ENCODE measurements around the gene LSM7. TPM values are rescaled to one million over a fixed set of nuclear protein-coding genes. Genes with fewer than 3 reads are reported as not detected.

LSM7 gene
- total and polyA plus RNA-seq, 7 experiments from 2014 or later, result 79.4 to 182 (median 103) TPM

DNA sequence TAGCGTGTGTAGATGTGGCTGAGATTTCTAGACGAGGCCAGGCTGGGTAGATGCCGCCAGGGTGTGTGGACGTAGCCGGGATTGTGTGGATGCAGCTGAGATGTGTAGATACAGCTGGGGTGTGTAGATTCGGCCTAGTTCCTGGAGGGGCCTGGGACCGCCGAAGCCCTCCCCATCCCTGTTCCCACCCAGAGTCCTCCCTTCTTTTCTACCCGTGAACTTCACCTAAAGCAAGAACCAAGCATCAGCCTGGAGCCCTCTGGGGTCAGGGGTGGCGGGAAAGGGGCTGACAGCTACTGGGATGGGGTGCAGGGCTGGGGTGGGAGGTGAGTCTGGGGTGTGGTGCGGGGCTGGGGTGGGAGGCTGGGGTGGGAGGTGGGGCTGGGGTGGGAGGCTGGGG is 32.4 kb upstream of the LSM7 start:
- Mint-ChIP-seq H3K27me3 (peaks cover 12 to 20% (median 14%) of the 10 kb centered on the region in 5 donors), H3K4me3 (peak overlapping the region in 5 of 10 donors; percentile 14 to 59 (median 39)), H3K36me3 (peaks cover 0 to 5% (median 4%) of the 10 kb centered on the region in 5 donors), H3K27ac (peak overlapping the region in 4 of 9 donors; percentile 28 to 85 (median 68)), H3K9me3 (peaks cover 0 to 3% (median 0%) of the 10 kb centered on the region in 11 donors), H3K4me1 (peaks cover 0 to 11% (median 6%) of the 10 kb centered on the region in 7 donors)
- intact Hi-C loops (cut with micrococcal nuclease), result no loop called here
- Histone ChIP-seq H3K27me3 (ENCODE audit: control insufficient read depth in 2 of 2, insufficient read depth in 2 of 2, low read length in 2 of 2) (peaks cover 0 to 6% of the 10 kb centered on the region in 2 donors), H3K4me1 (ENCODE audit: control insufficient read depth in 2 of 2, insufficient read depth in 2 of 2, low read length in 2 of 2) (no peaks in the 10 kb centered on the region), H3K4me3 (ENCODE audit: low read length) (no peak overlapping the region), H3K27ac (ENCODE audit: low read depth, low read length) (no peak overlapping the region), H3K9me3 (ENCODE audit: control insufficient read depth in 2 of 3, low read length in 3 of 3) (no peaks in the 10 kb centered on the region), H3K36me3 (ENCODE audit: control insufficient read depth in 2 of 3, insufficient read depth in 3 of 3, low read length in 3 of 3) (no peaks in the 10 kb centered on the region)
- POLR2A ChIA-PET, result no interaction called here
- DNase-seq (no peak), ATAC-seq (peak; percentile 8)
- CTCF ChIA-PET, result no interaction called here

DNA sequence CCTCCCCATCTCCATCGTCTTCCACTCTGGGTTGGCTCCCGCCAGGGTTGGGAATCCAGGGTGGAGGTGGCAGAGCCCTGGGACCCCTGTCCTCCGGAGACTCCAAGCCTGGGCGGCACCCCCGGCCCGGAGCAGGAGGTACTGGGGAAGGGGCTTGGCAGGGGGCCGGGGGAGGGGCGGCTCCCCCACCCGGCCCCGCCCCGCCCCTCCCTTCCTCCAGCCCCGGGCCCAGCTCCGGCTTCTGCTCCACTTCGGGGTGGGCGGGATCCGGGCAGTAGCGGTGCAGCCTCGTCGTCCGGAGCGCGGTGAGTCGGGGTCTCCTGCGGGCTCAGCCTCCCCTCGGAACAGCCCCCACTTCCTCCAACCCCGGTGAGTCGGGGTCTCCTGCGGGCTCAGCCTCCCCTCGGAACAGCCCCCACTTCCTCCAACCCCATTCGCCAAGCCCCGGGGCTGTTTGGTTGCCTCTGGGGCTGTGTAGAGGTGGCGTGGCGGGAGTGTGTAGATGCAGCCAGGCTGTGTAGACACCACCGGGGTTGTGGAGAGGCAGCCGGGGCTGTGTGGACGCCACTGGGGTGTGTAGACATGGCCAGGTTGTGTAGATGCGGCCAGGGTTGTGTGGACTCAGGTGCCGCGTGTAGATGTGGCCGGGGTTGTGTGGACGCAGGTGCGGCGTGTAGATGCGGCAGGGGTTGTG is 31.8 kb upstream of the LSM7 start, which contains the start of gene TMPRSS9:
Gene TMPRSS9 (plus strand): TSS at position 274 of the 694 bp plus-strand sequence. CDS start 29,521 bp downstream, outside the sequence.
- ATAC-seq (peak; percentile 26), DNase-seq (no peak)
- peaks cover 0 to 3% (median 0%) of the 10 kb centered on the region in 11 donors for H3K9me3 Mint-ChIP-seq
- peaks cover 9 to 16% (median 10%) of the 10 kb centered on the region in 5 donors for H3K27me3 Mint-ChIP-seq
- H3K4me3 Mint-ChIP-seq, result peak within 1 kb of the TSS in 5 of 10 donors; percentile 16 to 59 (median 39)
- Histone ChIP-seq H3K27ac (ENCODE audit: low read depth, low read length) (no peak within 1 kb of the TSS), H3K4me1 (ENCODE audit: control insufficient read depth in 2 of 2, insufficient read depth in 2 of 2, low read length in 2 of 2) (no peaks in the 10 kb centered on the region), H3K9me3 (ENCODE audit: control insufficient read depth in 2 of 3, low read length in 3 of 3) (no peaks in the 10 kb centered on the region), H3K27me3 (ENCODE audit: control insufficient read depth in 2 of 2, insufficient read depth in 2 of 2, low read length in 2 of 2) (peaks cover 0 to 6% of the 10 kb centered on the region in 2 donors), H3K4me3 (ENCODE audit: low read length) (no peak within 1 kb of the TSS), H3K36me3 (ENCODE audit: control insufficient read depth in 2 of 3, insufficient read depth in 3 of 3, low read length in 3 of 3) (no peaks in the 10 kb centered on the region)
- peaks cover 0 to 3% (median 2%) of the 10 kb centered on the region in 5 donors for H3K36me3 Mint-ChIP-seq
- ChIA-PET POLR2A (no interaction called here), CTCF (no interaction called here)
- intact Hi-C loops (cut with micrococcal nuclease), result no loop called here
- H3K4me1 Mint-ChIP-seq, result peaks cover 0 to 9% (median 6%) of the 10 kb centered on the region in 7 donors
- H3K27ac Mint-ChIP-seq, result peak within 1 kb of the TSS in 5 of 9 donors; percentile 28 to 85 (median 68)

DNA sequence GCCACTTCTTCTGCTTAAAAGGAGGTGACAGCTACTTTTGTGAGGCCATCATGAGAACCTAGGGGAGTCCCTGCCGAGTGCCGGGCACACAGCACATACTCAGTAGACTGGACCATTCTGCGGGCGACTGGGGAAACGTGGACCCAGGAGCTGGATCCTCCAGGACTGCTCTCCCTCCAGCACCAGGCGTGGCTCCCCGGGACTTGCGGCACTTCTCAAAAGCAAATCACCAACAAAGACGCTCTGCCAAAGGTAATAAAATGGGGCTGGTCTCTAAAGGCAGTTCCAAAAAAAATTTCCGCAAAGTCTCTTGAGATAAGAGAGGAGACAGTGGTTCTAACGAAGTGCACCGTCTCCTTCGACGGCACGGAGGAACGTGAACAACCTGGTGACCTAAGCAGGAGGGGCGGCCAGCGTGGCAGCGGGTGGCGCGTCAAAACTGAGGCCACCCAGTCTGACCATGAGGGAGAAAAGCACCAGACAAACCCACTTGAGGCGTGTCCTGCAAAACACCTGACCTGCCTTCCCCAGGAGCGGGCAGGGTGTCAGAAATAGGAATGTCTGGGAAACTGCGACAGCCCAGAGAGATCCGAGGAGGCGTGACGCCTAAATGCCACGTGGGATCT is 30.3 kb upstream of the LSM7 start:
- intact Hi-C loops (cut with micrococcal nuclease), result no loop called here
- ATAC-seq, result no peak
- Mint-ChIP-seq H3K4me1 (peaks cover 0 to 6% (median 6%) of the 10 kb centered on the region in 7 donors), H3K4me3 (no peak overlapping the region), H3K36me3 (no peaks in the 10 kb centered on the region), H3K27me3 (peaks cover 0 to 13% (median 6%) of the 10 kb centered on the region in 5 donors), H3K27ac (no peak overlapping the region), H3K9me3 (peaks cover 0 to 2% (median 0%) of the 10 kb centered on the region in 11 donors)
- no peak overlapping the region for H3K27ac ChIP-seq (ENCODE audit: low read depth, low read length)
- H3K36me3 ChIP-seq (ENCODE audit: control insufficient read depth in 2 of 3, insufficient read depth in 3 of 3, low read length in 3 of 3), result peaks cover 0 to 12% (median 0%) of the 10 kb centered on the region in 3 experiments
- no peaks in the 10 kb centered on the region for H3K9me3 ChIP-seq (ENCODE audit: control insufficient read depth in 2 of 3, low read length in 3 of 3)
- no peak for DNase-seq
- H3K4me3 ChIP-seq (ENCODE audit: low read length), result no peak overlapping the region
- peaks cover 0 to 6% of the 10 kb centered on the region in 2 donors for H3K27me3 ChIP-seq (ENCODE audit: control insufficient read depth in 2 of 2, insufficient read depth in 2 of 2, low read length in 2 of 2)
- ChIA-PET CTCF (no interaction called here), POLR2A (interaction anchor here (0.5 to 0.6 kb wide), 2 partner anchors 9 to 51 kb away, joined by 3 read pairs; no protein-coding TSS in a partner anchor)
- no peaks in the 10 kb centered on the region for H3K4me1 ChIP-seq (ENCODE audit: control insufficient read depth in 2 of 2, insufficient read depth in 2 of 2, low read length in 2 of 2)

DNA sequence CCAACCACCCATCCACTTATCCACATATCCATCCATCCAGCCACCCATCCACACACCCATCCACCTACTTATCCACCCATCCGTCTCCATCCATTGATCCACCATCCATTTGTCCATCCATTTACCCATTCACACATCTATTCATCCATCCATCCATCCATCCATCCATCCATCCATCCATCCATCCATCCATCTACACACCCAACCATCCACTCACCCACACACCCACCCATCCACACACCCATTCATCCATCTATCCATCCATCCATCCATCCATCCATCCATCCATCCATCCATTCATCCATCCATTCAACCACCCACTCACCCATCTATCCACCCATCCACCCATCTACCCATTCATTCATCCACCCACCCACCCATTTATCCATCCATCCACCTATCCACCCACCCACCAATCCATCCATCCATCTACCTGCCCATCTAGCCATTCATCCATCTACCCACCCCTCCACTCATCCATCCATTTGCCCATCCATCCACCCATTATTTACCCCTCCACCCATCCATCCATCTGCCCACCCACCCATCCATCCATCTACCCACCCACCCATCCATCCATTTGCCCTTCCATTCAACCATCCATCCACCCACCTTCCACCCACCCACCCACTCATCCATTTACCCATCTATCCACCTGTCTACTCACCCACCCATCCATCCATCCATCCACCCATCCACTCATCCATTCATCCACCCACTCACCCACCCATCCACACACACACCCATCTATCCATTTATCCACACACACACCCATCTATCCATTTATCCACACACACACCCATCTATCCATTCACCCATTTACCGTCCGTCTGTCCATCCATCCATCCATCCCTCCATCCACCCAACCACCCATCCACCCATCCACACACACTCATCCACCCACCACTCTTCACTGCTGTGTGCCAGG is 29.2 kb upstream of the LSM7 start:
- Mint-ChIP-seq H3K4me3 (no peak overlapping the region), H3K27ac (no peak overlapping the region), H3K9me3 (peaks cover 0 to 2% (median 0%) of the 10 kb centered on the region in 11 donors), H3K27me3 (peaks cover 0 to 13% (median 6%) of the 10 kb centered on the region in 5 donors), H3K4me1 (peaks cover 0 to 6% (median 6%) of the 10 kb centered on the region in 7 donors), H3K36me3 (no peaks in the 10 kb centered on the region)
- ATAC-seq, result no peak
- ChIA-PET POLR2A (interaction anchor here (0.5 kb wide), 1 partner anchor 52 kb away, joined by 3 read pairs; no protein-coding TSS in a partner anchor), CTCF (no interaction called here)
- Histone ChIP-seq H3K27me3 (ENCODE audit: control insufficient read depth in 2 of 2, insufficient read depth in 2 of 2, low read length in 2 of 2) (peaks cover 0 to 6% of the 10 kb centered on the region in 2 donors), H3K4me1 (ENCODE audit: control insufficient read depth in 2 of 2, insufficient read depth in 2 of 2, low read length in 2 of 2) (no peaks in the 10 kb centered on the region), H3K9me3 (ENCODE audit: control insufficient read depth in 2 of 3, low read length in 3 of 3) (no peaks in the 10 kb centered on the region), H3K27ac (ENCODE audit: low read depth, low read length) (no peak overlapping the region), H3K4me3 (ENCODE audit: low read length) (no peak overlapping the region), H3K36me3 (ENCODE audit: control insufficient read depth in 2 of 3, insufficient read depth in 3 of 3, low read length in 3 of 3) (peaks cover 0 to 23% (median 0%) of the 10 kb centered on the region in 3 experiments)
- intact Hi-C loops (cut with micrococcal nuclease), result no loop called here
- no peak for DNase-seq

DNA sequence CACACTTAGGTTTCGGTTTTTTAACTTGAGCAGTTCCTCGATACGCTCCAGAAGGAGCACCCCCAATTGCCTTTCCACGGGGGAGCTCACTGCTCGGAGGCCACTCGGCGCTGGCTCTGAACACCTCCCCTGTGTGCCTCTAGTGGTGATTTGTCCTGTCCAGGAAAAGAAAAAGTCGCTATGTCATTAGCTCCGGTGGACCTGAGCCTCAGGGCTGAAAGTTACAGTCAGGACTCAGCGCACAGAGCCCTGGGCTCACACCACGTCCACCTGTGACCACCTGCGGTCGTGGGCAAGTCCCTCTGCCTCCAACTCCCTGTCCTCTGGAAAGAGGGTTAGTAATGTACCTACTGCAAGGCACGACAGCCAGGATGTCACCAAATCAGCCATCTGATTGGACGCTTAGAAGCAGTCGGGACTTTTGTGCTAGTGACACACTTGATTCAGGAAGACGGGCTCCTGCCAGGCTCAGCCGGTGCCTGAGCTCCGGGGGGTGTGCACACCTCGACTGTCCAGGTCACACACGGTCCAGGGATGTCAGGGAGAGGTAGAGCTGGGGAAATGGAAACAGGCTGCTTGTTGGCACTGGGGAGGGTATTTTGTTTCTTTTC is 27.8 kb upstream of the LSM7 start:
- Mint-ChIP-seq H3K27me3 (peaks cover 0 to 13% (median 6%) of the 10 kb centered on the region in 5 donors), H3K4me3 (no peak overlapping the region), H3K4me1 (peaks cover 0 to 6% (median 6%) of the 10 kb centered on the region in 7 donors), H3K27ac (no peak overlapping the region), H3K36me3 (no peaks in the 10 kb centered on the region), H3K9me3 (peaks cover 0 to 2% (median 0%) of the 10 kb centered on the region in 11 donors)
- POLR2A ChIA-PET, result no interaction called here
- DNase-seq (no peak), ATAC-seq (no peak)
- H3K27ac ChIP-seq (ENCODE audit: low read depth, low read length), result no peak overlapping the region
- CTCF ChIA-PET, result no interaction called here
- H3K4me3 ChIP-seq (ENCODE audit: low read length), result no peak overlapping the region
- no peaks in the 10 kb centered on the region for H3K27me3 ChIP-seq (ENCODE audit: control insufficient read depth in 2 of 2, insufficient read depth in 2 of 2, low read length in 2 of 2)
- intact Hi-C loops (cut with micrococcal nuclease), result no loop called here
- H3K36me3 ChIP-seq (ENCODE audit: control insufficient read depth in 2 of 3, insufficient read depth in 3 of 3, low read length in 3 of 3), result peaks cover 0 to 27% (median 0%) of the 10 kb centered on the region in 3 experiments
- H3K9me3 ChIP-seq (ENCODE audit: control insufficient read depth in 2 of 3, low read length in 3 of 3), result no peaks in the 10 kb centered on the region
- H3K4me1 ChIP-seq (ENCODE audit: control insufficient read depth in 2 of 2, insufficient read depth in 2 of 2, low read length in 2 of 2), result no peaks in the 10 kb centered on the region
